Fibroblast of pulmonary artery (primary cell): ENCODE measurements around the gene KRTAP10-2.

Experiments used
- DNase-seq: peaks from one replicate; pipeline ENCODE4 v3.0.0-alpha.2; 2010; ENCODE audit warnings: low read depth
- H3K4me3 ChIP-seq: replicated peaks from 2 replicates; pipeline ENCODE4 v1.5.1; 2011; ENCODE audit warnings: low read depth, mild to moderate bottlenecking, control low read depth, low read length, moderate library complexity
- TF ChIP-seq, protein P1 (sequence below): IDR thresholded peaks from 2 replicates; pipeline ENCODE4 v1.5.1; 2011; ENCODE audit warnings: mild to moderate bottlenecking, control low read depth, low read length, inconsistent platforms; ENCODE audit errors: missing control alignments

KRTAP10-2 gene

DNA sequence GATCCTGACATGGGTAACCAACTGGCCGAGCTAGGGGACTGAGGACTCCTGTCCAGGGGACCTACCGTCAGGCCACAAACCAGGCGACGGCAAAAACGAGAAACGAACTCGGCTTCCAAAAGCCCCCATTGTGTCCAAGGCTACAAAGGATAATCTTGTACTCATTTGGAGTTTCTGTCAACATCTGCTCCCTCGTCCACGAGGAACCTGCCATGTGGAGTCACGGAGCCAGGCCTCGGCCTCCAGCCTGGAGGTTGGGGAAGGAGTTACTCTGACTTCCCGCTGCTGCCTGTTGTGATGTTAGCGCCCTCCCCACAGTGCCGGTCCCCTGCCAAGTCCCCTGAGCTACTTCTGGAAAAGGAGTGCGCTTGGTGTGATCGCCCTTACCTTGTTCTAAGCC, 18.6 kb downstream of the KRTAP10-2 start:
- TF ChIP-seq, protein P1, sequence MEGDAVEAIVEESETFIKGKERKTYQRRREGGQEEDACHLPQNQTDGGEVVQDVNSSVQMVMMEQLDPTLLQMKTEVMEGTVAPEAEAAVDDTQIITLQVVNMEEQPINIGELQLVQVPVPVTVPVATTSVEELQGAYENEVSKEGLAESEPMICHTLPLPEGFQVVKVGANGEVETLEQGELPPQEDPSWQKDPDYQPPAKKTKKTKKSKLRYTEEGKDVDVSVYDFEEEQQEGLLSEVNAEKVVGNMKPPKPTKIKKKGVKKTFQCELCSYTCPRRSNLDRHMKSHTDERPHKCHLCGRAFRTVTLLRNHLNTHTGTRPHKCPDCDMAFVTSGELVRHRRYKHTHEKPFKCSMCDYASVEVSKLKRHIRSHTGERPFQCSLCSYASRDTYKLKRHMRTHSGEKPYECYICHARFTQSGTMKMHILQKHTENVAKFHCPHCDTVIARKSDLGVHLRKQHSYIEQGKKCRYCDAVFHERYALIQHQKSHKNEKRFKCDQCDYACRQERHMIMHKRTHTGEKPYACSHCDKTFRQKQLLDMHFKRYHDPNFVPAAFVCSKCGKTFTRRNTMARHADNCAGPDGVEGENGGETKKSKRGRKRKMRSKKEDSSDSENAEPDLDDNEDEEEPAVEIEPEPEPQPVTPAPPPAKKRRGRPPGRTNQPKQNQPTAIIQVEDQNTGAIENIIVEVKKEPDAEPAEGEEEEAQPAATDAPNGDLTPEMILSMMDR = no peak
- no peak overlapping the region for H3K4me3 ChIP-seq
- no peak for DNase-seq

DNA sequence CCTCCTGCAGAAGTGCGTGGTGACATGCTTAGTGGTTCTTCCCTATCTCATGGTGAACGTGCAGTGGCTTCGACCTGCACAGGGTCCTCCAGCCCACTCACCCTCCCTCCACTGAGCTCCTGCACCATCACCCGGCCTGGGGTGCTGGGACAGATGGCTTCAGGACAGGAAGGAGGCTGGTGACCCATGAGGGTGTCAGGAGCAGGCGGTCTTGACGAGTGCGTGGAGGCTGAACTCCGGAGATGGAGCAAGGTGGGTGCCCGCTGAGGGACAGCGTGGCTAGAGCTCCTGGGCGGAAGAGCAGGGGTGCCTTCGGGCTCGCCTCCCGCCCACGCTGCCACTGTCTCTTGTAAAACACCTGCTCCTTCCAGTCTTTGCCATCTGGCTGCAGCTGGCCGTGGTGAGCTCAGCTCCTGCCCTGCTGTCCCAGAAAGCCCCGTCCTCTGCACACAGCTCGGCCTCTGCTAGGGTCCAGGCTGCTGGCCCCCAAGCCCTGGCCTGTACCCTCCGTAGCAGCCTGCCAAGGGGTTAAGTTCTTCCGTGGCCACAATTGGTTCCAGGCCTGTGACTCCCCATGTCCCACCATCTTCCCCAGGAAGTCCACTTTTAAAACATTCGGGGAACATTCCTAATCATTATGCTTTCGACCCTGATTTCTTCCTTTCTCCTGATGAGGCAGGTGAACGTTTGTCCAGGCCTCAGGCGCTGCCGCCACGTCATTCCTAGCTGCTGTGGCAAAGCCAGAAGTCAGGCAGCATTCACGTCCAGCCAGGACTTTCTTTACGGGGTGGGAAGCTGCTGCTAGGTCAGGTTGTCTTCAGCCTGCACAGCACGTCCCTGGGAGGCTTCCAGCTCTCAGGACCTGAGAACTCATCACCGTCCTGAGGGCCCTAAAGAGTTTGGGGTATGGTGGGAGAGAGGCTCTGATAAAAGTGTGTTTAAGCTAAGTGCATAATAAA, 19.4 kb downstream of the KRTAP10-2 start:
- no peak for DNase-seq
- H3K4me3 ChIP-seq = no peak overlapping the region
- TF ChIP-seq, protein P1 = no peak

DNA sequence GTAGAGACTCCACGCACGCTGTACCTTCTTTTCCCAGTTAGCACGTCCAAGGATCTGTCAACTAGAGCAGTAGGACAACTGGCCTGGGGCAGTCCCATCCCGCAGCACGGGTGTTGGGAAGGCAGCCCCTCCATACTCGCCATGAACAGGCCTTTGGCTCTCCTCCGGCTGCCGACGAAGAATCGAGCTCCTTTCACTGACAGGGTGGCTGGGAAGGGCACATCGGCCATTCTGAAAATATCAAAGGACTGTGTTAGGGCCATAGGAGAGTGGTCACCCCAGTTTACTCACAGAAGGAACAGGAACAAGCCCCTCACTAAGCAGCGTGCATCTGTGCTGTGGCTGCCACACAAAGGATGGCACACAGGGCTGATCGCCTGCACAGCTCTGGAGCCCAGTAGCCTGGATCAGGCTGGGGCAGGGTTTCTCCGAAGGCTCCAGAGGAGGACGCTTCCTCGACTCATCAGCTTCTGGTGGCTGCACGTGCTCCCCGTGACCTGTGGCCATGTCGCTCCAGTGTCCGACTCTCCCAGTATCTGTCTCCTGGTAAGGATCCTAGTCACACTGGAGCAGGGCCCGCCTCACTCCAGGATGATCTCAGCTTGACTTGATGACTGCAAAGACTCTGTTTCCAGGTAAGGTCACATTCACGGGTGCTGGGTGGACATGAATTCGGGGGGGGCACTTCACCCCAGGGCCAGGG, 20.3 kb downstream of the KRTAP10-2 start:
- DNase-seq = no peak
- TF ChIP-seq, protein P1 = no peak
- H3K4me3 ChIP-seq = no peak overlapping the region

DNA sequence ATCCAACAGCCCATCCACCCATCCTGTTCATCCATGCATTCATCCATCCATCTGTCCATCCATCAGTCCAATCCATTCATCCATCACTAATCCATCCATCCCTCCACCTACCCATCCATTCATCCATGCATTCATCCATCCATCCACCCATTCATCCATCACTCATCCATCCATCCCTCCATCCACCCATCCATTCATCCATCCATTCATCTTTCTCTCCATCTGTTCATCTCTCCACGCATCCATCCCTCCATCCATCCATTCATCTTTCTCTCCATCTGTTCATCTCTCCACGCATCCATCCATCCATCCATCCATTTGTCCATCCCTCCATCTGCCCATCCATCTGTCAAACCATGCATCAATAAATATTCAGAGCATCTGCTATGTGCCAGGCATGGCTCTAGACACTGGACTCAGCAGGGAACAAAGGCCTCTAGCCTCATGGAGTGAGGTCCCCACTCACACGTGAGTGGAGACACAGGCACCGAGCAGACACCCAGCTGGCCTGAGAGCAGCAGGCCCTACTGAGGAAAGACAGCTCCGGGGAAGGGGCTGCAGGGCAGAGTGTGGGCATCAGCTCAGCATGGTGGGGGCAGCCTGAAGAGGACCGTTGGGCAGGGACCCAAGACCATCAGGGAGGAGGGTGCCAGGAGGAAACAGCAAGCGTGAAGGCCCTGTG, 20.9 kb downstream of the KRTAP10-2 start:
- no peak overlapping the region for H3K4me3 ChIP-seq
- no peak for DNase-seq
- TF ChIP-seq, protein P1 = no peak

DNA sequence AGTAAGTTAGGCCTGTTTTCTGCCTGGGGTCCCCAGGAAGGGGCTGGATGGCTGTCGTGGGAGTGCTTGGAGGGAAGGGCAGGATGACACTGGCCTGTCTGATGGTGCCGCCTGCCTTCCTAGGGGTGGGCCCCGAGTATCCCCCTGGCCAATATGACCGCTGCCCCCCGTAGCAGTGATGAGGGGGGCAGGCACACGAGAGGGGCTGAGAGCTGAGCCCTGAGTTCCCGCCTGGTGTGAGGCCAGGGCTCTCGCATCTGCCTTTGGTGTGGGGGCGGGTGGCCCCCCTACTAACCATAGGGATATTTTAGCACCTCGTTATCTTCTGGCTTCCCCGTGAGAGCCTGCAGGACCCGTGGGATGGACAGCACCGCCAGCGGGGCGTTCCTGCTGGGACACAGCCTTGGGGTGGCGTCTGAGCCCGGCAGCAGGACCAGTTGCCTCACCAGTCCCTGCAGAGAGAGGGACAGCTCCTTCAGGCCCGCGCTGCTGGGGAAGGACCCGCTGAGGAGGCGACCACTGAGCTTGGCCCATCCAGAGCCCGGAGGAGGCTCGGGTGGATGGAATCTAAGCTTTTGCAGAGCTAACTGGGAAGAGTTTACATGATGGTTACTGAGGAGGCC, 21.7 kb downstream of the KRTAP10-2 start:
- DNase-seq = no peak
- H3K4me3 ChIP-seq = no peak overlapping the region
- TF ChIP-seq, protein P1 = no peak

DNA sequence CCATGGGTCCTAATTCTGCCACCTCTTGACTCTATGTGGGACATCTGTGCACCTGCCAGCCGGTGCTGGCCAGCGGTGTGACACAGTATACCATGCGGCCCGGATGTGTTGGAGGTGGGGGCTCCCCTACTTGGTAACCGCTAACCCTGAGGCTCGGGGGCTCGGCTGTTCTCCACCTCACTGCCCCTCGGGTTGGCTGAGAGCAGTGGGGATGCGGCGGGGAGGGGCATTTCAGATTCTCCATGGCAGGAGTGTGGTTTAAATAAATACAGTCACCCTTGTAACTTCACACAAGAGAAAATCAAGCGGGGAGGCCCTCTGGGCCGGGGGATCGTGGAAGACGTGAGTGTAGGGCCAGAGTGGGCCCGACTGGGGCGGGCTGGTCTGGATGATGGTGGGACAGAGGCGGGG, 22.3 kb downstream of the KRTAP10-2 start:
- no peak overlapping the region for H3K4me3 ChIP-seq
- no peak for DNase-seq
- TF ChIP-seq, protein P1 = no peak
